Activated T-cell treated with anti-CD3 and anti-CD28 coated beads, Interleukin-2, amount 50 U/mL, for 24 hours (primary cell): ENCODE results near the gene ANKS1B.

ENCODE experiments used
- DNase-seq: peaks from one replicate; pipeline ENCODE4 v3.0.0-alpha.2; 2020
- H3K27ac Mint-ChIP-seq: 2 replicates; pipeline ENCODE4 v1.8.0; 2020; ENCODE audit warnings: mild to moderate bottlenecking, mixed read lengths
- H3K27me3 Mint-ChIP-seq: 2 replicates; pipeline ENCODE4 v1.8.0; 2020; ENCODE audit warnings: mixed read lengths
- H3K36me3 Mint-ChIP-seq: 2 replicates; pipeline ENCODE4 v1.8.0; 2020; ENCODE audit warnings: low read depth, mixed read lengths
- H3K4me1 Mint-ChIP-seq: 2 replicates; pipeline ENCODE4 v1.8.0; 2020; ENCODE audit warnings: low read depth, mixed read lengths
- H3K4me3 Mint-ChIP-seq: 2 replicates; pipeline ENCODE4 v1.8.0; 2020; ENCODE audit warnings: mild to moderate bottlenecking, moderate library complexity, mixed read lengths
- H3K9me3 Mint-ChIP-seq: 2 replicates; pipeline ENCODE4 v1.8.0; 2020; ENCODE audit warnings: mixed read lengths

Gene ANKS1B

DNA sequence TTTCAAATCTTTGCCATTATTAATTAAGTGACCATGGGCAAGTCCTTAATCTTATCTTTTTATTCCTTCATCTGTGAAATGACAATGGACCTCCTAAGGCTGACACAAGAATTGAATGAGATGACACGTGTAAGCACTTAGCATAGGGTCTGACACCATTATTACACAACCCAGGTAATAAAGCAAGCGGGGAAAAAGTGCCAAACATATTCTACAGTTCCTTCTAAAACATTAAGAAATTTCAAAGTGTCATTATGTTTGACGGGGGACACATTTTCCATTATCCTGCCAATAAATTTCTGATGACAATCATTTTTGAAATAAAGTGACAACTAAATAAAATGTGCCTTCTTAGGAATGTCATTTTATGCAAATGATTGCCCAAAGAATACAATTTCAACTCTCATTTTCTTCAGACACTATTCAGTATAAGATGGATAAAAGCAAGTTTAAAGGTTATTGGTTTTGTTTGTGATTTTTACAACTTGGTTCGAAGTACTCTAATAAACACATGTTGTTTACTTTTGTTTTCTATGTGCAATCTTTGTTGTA, 3.0 kb downstream of the ANKS1B start:
- H3K9me3 Mint-ChIP-seq: no peaks in the 10 kb centered on the region
- no peak overlapping the region for H3K4me3 Mint-ChIP-seq
- no peak for DNase-seq
- H3K4me1 Mint-ChIP-seq: peaks cover 12% of the 10 kb centered on the region
- no peaks in the 10 kb centered on the region for H3K36me3 Mint-ChIP-seq
- peaks cover 62% of the 10 kb centered on the region for H3K27me3 Mint-ChIP-seq
- H3K27ac Mint-ChIP-seq: no peak overlapping the region

DNA sequence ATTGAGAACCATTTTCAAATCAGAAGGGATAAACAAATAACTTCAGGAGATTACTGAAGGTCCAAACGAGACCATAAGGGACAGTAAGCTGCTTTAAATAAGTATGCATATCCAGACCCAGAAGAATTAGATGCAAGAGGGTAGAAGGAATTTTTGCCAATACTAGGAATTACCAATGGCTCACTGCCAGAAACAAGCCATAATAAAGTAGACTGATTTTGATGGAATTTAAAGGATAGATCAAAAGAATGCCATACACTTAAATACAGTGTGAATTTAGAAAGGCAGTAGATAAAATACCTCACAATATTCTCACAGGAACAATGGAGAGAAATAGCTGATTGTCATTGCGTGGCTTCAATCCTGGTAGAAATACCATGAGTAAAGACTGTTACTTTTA, 5.3 kb downstream of the ANKS1B start:
- Mint-ChIP-seq H3K36me3 (no peaks in the 10 kb centered on the region), H3K9me3 (no peaks in the 10 kb centered on the region), H3K4me3 (no peak overlapping the region), H3K27ac (no peak overlapping the region), H3K27me3 (peaks cover 50% of the 10 kb centered on the region), H3K4me1 (peaks cover 5% of the 10 kb centered on the region)
- DNase-seq: no peak

DNA sequence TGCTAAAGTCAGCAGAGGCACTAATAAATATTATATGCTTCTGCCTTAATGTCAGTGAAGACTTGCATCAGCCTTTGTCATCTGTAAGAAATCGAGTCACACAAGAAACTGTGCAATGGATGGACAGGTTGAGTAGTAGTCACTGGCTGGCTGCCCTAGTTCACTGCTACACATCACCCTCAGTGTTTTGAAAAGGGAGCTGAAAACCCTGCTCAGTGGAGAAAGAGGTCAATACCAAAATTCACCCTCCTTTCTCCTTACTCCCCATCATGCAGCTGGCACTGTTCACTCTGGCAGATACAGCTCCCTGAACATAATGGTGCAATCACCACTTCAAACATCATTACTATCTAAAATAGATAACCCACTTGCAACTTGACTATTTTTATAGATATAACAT, 6.6 kb downstream of the ANKS1B start:
- Mint-ChIP-seq H3K27ac (no peak overlapping the region), H3K4me1 (no peaks in the 10 kb centered on the region), H3K36me3 (no peaks in the 10 kb centered on the region), H3K9me3 (no peaks in the 10 kb centered on the region), H3K27me3 (peaks cover 37% of the 10 kb centered on the region), H3K4me3 (no peak overlapping the region)
- no peak for DNase-seq

- Mint-ChIP-seq H3K4me1 (no peaks in the 10 kb centered on the region), H3K27me3 (peaks cover 31% of the 10 kb centered on the region), H3K36me3 (no peaks in the 10 kb centered on the region), H3K9me3 (no peaks in the 10 kb centered on the region), H3K27ac (no peak overlapping the region), H3K4me3 (no peak overlapping the region)
- no peak for DNase-seq
These were observed 7.2 kb downstream of the ANKS1B start for GRCh38 chr12:99977550-99977949.

DNA sequence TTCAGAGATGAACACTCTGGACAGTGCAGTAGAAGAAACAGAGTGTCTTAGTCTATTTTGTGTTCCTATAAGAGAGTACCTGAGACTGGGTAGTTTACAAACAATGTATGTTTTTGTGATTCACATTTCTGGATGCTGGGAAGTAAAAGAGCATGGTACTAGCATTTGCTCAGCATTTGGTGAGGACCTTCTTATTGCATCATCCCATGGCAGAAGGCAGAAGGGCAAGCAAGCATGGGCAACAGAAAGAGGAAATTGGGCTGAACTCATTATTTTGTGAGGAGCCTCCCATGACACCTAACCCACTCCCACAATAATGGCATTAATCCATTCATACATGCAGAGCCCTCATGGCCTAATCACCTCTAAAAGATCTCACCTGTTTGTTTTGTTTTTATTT, 8.0 kb downstream of the ANKS1B start:
- H3K4me3 Mint-ChIP-seq: no peak overlapping the region
- no peaks in the 10 kb centered on the region for H3K36me3 Mint-ChIP-seq
- H3K4me1 Mint-ChIP-seq: no peaks in the 10 kb centered on the region
- H3K9me3 Mint-ChIP-seq: no peaks in the 10 kb centered on the region
- H3K27me3 Mint-ChIP-seq: peaks cover 23% of the 10 kb centered on the region
- no peak for DNase-seq
- no peak overlapping the region for H3K27ac Mint-ChIP-seq

GRCh38 chr12:99975321-99975720, 9.4 kb downstream of the ANKS1B start:
- Mint-ChIP-seq H3K4me1 (no peaks in the 10 kb centered on the region), H3K9me3 (no peaks in the 10 kb centered on the region), H3K27me3 (peaks cover 14% of the 10 kb centered on the region), H3K36me3 (no peaks in the 10 kb centered on the region), H3K27ac (no peak overlapping the region), H3K4me3 (no peak overlapping the region)
- no peak for DNase-seq

- H3K4me3 Mint-ChIP-seq: no peak overlapping the region
- no peaks in the 10 kb centered on the region for H3K36me3 Mint-ChIP-seq
- H3K9me3 Mint-ChIP-seq: no peaks in the 10 kb centered on the region
- no peak for DNase-seq
- H3K27me3 Mint-ChIP-seq: peaks cover 13% of the 10 kb centered on the region
- H3K4me1 Mint-ChIP-seq: no peaks in the 10 kb centered on the region
- H3K27ac Mint-ChIP-seq: no peak overlapping the region
These were observed 10.6 kb downstream of the ANKS1B start for GRCh38 chr12:99974146-99974545.

GRCh38 chr12:99966429-99966828, 18.3 kb downstream of the ANKS1B start:
- Mint-ChIP-seq H3K27ac (no peak overlapping the region), H3K27me3 (peaks cover 4% of the 10 kb centered on the region), H3K36me3 (no peaks in the 10 kb centered on the region), H3K4me3 (no peak overlapping the region), H3K4me1 (no peaks in the 10 kb centered on the region), H3K9me3 (no peaks in the 10 kb centered on the region)
- DNase-seq: no peak

DNA sequence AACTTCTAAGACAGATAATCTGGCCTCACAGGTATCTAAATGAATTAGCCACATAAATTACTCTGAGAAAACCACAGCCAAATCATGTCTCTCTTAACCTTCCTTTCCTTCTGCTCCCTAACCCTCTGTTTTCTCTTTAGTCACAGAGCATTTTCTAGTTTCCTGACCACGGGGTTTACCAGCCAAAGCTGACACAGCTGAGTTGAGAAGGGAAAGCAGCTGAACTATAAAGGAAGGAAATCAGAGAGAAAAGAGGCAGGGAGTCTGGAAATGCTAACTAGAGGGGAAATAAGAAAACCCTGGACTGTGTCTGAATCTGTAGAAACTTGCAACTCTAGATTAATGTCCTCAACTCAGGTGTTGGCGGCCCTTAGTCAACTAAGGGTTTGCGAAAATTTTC, 24.4 kb downstream of the ANKS1B start:
- H3K4me1 Mint-ChIP-seq: no peaks in the 10 kb centered on the region
- H3K27ac Mint-ChIP-seq: no peak overlapping the region
- H3K27me3 Mint-ChIP-seq: no peaks in the 10 kb centered on the region
- no peak overlapping the region for H3K4me3 Mint-ChIP-seq
- H3K36me3 Mint-ChIP-seq: no peaks in the 10 kb centered on the region
- no peak for DNase-seq
- H3K9me3 Mint-ChIP-seq: no peaks in the 10 kb centered on the region

DNA sequence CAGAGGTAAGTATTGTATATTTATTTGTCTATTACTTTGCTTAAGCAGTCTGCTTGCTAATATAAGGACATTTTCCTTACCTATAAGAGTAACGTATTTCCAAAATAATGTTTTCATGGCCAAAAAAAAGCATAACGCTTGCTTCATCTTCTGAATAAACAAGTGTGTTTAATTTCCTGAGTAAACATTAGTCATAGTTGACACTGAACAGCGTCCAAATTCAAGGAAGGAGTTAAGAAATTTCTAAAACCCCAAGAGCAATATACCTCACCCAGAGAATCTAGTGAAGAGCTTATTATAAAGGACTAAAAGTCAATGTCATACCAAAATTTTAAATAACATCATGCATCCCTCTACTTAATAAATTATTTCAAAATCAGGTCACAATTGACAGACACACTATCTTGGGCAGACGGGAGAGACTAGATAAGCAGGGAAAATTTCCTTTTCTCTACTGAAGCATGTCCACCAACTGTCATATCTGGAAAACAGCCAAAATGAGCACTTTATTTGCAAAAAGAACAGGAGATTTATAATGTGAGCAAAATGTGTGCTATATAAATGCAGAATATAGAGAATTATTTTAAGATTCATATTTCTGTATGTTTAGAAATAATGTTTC, 25.1 kb downstream of the ANKS1B start:
- DNase-seq: no peak
- no peaks in the 10 kb centered on the region for H3K4me1 Mint-ChIP-seq
- H3K36me3 Mint-ChIP-seq: no peaks in the 10 kb centered on the region
- no peaks in the 10 kb centered on the region for H3K9me3 Mint-ChIP-seq
- H3K27me3 Mint-ChIP-seq: no peaks in the 10 kb centered on the region
- no peak overlapping the region for H3K27ac Mint-ChIP-seq
- H3K4me3 Mint-ChIP-seq: no peak overlapping the region

GRCh38 chr12:99957866-99958466, 26.8 kb downstream of the ANKS1B start:
- Mint-ChIP-seq H3K36me3 (no peaks in the 10 kb centered on the region), H3K9me3 (no peaks in the 10 kb centered on the region), H3K4me3 (no peak overlapping the region), H3K27ac (no peak overlapping the region), H3K27me3 (no peaks in the 10 kb centered on the region), H3K4me1 (no peaks in the 10 kb centered on the region)
- no peak for DNase-seq

GRCh38 chr12:99954724-99955123, 30.0 kb downstream of the ANKS1B start:
- Mint-ChIP-seq H3K27ac (no peak overlapping the region), H3K36me3 (no peaks in the 10 kb centered on the region), H3K4me3 (no peak overlapping the region), H3K9me3 (no peaks in the 10 kb centered on the region), H3K27me3 (no peaks in the 10 kb centered on the region), H3K4me1 (no peaks in the 10 kb centered on the region)
- no peak for DNase-seq

- Mint-ChIP-seq H3K27me3 (no peaks in the 10 kb centered on the region), H3K4me3 (no peak overlapping the region), H3K4me1 (no peaks in the 10 kb centered on the region), H3K27ac (no peak overlapping the region), H3K36me3 (no peaks in the 10 kb centered on the region), H3K9me3 (no peaks in the 10 kb centered on the region)
- no peak for DNase-seq
These were observed 36.4 kb downstream of the ANKS1B start for GRCh38 chr12:99948370-99948769.

DNA sequence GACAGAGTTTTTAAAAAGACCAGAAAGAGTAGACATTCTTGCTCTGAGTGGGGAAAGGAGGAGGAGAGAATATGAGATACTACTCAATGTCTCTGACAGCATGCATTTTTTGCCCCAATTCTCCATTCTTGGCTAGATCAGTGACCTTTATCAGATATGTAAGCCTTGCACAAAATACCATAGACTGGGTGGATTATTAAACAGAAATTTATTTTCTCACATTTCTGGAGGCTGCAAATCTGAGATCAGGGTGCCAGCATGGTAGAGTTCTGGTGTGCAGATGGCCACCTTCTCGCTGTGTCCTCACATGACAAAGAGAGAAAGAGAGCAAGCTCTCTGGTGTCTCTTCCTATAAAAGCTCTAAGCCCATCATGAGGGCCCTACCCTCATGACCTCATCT, 38.6 kb downstream of the ANKS1B start:
- Mint-ChIP-seq H3K4me3 (no peak overlapping the region), H3K9me3 (no peaks in the 10 kb centered on the region), H3K27me3 (no peaks in the 10 kb centered on the region), H3K4me1 (no peaks in the 10 kb centered on the region), H3K36me3 (no peaks in the 10 kb centered on the region), H3K27ac (no peak overlapping the region)
- DNase-seq: no peak

DNA sequence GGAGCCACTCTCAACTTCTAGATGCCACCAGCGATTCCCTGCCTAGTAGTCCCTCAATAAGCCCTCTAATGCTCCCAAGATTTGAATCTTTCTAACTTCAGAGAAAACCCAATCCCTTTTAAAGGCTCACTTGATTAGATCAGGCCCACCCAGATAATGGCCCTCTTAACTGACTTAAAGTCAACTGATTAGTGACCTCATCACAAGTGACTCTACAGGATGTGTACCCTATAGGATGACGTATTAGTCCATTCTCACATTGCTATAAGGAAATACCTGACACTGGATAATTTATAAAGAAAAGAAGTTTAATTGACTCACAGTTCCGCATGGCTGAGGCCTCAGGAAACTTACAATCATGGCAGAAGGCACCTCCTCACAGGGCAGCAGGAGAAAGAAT, 49.1 kb downstream of the ANKS1B start:
- H3K9me3 Mint-ChIP-seq: no peaks in the 10 kb centered on the region
- H3K4me1 Mint-ChIP-seq: no peaks in the 10 kb centered on the region
- H3K27ac Mint-ChIP-seq: no peak overlapping the region
- H3K27me3 Mint-ChIP-seq: peaks cover 2% of the 10 kb centered on the region
- DNase-seq: no peak
- H3K36me3 Mint-ChIP-seq: no peaks in the 10 kb centered on the region
- H3K4me3 Mint-ChIP-seq: no peak overlapping the region
